ENCODE results near the gene CZIB.

DNA sequence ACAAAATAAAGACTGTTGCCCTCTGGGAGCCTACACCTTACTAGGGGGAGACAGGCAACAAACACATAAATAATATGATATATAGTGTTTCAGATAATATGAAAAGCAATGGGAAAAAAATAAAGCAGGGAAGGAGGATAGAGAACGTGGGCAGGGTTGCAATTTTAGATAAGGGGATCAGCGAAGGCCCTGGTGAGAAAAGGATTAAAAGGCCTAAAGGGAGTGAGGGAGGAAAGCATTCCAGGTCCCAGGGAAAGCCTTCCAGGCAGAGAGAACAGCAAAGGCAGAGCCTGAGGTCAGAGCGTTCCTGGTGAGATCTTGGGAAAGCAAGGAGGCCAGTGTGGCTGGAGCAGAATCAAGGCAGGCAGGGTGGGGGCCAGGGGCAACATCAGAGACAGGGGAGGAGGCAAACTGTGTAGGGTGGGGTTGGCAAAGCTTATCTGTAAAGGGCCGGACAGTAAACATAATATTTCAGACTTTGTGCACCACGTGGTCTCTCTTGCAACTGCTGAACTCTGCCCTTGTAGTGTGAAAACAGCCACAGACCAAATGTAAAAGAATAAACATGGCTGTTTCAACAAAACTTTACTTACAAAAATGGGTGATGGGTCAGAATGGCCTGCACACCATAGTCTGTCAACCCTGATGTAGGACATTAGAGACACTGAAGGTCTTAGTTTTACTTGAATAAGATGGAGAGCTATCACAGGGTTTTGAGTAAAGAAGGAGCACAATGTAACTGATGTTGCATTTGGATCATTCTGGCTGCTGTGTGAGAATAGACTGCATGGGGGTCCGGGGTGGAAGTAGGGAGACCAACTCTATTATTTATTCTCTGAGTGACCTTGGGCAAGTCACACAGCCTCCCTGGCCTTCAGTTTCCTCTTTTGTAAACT lies 37.1 kb downstream of the CZIB start:
- TF ChIP-seq POLR2A (IDR thresholded peaks at IDR 0.05): no peak
- TF ChIP-seq, protein P1, sequence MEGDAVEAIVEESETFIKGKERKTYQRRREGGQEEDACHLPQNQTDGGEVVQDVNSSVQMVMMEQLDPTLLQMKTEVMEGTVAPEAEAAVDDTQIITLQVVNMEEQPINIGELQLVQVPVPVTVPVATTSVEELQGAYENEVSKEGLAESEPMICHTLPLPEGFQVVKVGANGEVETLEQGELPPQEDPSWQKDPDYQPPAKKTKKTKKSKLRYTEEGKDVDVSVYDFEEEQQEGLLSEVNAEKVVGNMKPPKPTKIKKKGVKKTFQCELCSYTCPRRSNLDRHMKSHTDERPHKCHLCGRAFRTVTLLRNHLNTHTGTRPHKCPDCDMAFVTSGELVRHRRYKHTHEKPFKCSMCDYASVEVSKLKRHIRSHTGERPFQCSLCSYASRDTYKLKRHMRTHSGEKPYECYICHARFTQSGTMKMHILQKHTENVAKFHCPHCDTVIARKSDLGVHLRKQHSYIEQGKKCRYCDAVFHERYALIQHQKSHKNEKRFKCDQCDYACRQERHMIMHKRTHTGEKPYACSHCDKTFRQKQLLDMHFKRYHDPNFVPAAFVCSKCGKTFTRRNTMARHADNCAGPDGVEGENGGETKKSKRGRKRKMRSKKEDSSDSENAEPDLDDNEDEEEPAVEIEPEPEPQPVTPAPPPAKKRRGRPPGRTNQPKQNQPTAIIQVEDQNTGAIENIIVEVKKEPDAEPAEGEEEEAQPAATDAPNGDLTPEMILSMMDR (IDR thresholded peaks at IDR 0.05): no peak
- no peak for TF ChIP-seq POLR2AphosphoS5 (IDR thresholded peaks at IDR 0.05)
